A673 (cell line): ENCODE data around the gene PET117.

Source experiments
- EZH2 ChIP-seq: fragments of 200-600 bp; sonication (generic); IDR thresholded peaks from 2 replicates; pipeline ENCODE4 v1.6.1; 2017; ENCODE audit warnings: borderline replicate concordance, low read depth, mild to moderate bottlenecking, mixed read lengths, antibody characterized with exemption, low read length; ENCODE audit not compliant: poor library complexity, severe bottlenecking
- TF ChIP-seq, protein P1 (sequence below): fragments of 300-800, 200-600 bp; sonication (generic); conservative IDR thresholded peaks from 2 replicates; pipeline ENCODE4 v1.5.1; 2017; ENCODE audit warnings: low read depth, mild to moderate bottlenecking, antibody characterized with exemption, low read length, moderate library complexity, mixed read lengths

DNA sequence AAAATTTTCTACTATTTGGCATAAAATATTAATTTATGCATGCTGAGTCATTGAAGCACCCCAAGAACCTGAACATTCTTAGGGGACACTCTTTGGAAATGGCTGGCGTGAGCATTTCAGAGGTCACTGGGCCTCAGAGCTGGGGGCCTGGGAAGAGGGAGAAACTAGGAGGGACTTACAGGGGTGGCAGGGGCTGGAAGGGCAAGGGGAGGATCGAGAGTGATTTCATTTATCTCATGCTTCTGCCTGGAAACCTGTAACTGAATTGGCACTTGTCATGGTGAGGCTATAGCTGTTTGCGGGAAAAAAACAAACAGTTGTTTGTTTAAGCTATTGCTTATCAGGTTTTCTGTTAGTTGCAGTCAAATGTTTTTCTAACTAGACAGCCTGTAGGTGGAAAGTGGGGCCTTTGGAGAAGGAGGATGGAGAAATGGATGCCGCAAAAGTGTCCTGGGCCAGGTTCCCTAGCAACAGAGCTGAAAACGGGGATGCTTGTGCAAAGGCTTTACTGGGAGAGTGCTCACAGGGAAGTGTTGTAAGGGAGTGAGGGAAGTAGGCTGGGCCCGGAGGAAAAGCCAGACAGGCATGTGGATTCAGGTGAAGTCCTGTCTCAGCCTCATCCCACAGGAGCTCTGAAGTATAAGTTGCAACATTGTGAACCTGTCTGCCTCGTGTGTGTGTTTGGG, 36.4 kb upstream of the PET117 start:
- TF ChIP-seq, protein P1, sequence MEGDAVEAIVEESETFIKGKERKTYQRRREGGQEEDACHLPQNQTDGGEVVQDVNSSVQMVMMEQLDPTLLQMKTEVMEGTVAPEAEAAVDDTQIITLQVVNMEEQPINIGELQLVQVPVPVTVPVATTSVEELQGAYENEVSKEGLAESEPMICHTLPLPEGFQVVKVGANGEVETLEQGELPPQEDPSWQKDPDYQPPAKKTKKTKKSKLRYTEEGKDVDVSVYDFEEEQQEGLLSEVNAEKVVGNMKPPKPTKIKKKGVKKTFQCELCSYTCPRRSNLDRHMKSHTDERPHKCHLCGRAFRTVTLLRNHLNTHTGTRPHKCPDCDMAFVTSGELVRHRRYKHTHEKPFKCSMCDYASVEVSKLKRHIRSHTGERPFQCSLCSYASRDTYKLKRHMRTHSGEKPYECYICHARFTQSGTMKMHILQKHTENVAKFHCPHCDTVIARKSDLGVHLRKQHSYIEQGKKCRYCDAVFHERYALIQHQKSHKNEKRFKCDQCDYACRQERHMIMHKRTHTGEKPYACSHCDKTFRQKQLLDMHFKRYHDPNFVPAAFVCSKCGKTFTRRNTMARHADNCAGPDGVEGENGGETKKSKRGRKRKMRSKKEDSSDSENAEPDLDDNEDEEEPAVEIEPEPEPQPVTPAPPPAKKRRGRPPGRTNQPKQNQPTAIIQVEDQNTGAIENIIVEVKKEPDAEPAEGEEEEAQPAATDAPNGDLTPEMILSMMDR: no peak
- TF ChIP-seq EZH2: no peak
